CD4-positive, CD25-positive, alpha-beta regulatory T cell (primary cell): ENCODE results near the gene BOC. TPM values are rescaled to one million over a fixed set of nuclear protein-coding genes. Genes with fewer than 3 reads are reported as not detected.

Experiments used
- ATAC-seq, 2 donors: fragments of 150-1000 bp; cut with Tn5 transposase; one replicate each; pipeline ENCODE4 v1.10.0; 2021; ENCODE audit warnings: low read depth in 2 of 2, moderate number of reproducible peaks in 2 of 2, moderate library complexity in 1 of 2
- DNase-seq, 3 donors: peaks; one replicate each; pipeline versions ENCODE4 v3.0.0 to v3.0.0-alpha.2; 2012 to 2022; ENCODE audit warnings: mixed read lengths in 1 of 3
- H3K27ac ChIP-seq: one replicate; pipeline ENCODE4 v1.7.0; 2013; ENCODE audit warnings: mild to moderate bottlenecking, low read length; ENCODE audit not compliant: insufficient read depth, poor library complexity, severe bottlenecking
- H3K27me3 ChIP-seq: one replicate; pipeline ENCODE4 v1.7.0; 2013; ENCODE audit warnings: low read length; ENCODE audit not compliant: control insufficient read depth, insufficient read depth
- H3K36me3 ChIP-seq: one replicate; pipeline ENCODE4 v1.7.0; 2013; ENCODE audit warnings: mild to moderate bottlenecking, low read length, moderate library complexity; ENCODE audit not compliant: control insufficient read depth, insufficient read depth
- H3K4me1 ChIP-seq: 2 replicates; pipeline ENCODE4 v1.7.0; 2013; ENCODE audit warnings: mild to moderate bottlenecking, low read length; ENCODE audit not compliant: insufficient read depth, control insufficient read depth, poor library complexity, severe bottlenecking
- H3K4me3 ChIP-seq: one replicate; pipeline ENCODE4 v1.7.0; 2013; ENCODE audit warnings: low read depth, mild to moderate bottlenecking, low read length, moderate library complexity
- H3K9me3 ChIP-seq, 2 experiments: 1 replicate in 1 of 2; 2 replicates in 1 of 2; pipeline ENCODE4 v1.7.0; 2013; ENCODE audit warnings: low read length in 2 of 2, mild to moderate bottlenecking in 1 of 2, moderate library complexity in 1 of 2; ENCODE audit not compliant: control insufficient read depth in 2 of 2
- H3K27ac Mint-ChIP-seq, 3 donors: one replicate each; pipeline ENCODE4 v1.8.0; 2020 to 2022; ENCODE audit warnings: mild to moderate bottlenecking in 3 of 3, mixed read lengths in 3 of 3, moderate library complexity in 2 of 3
- H3K27me3 Mint-ChIP-seq: one replicate; pipeline ENCODE4 v1.8.0; 2022; ENCODE audit warnings: mild to moderate bottlenecking, mixed read lengths
- H3K36me3 Mint-ChIP-seq: one replicate; pipeline ENCODE4 v1.8.0; 2020; ENCODE audit warnings: mixed read lengths
- H3K4me1 Mint-ChIP-seq, 4 donors: one replicate each; pipeline ENCODE4 v1.8.0; 2020 to 2022; ENCODE audit warnings: mixed read lengths in 4 of 4, mild to moderate bottlenecking in 1 of 4
- H3K4me3 Mint-ChIP-seq, 4 donors: one replicate each; pipeline ENCODE4 v1.8.0; 2020 to 2022; ENCODE audit warnings: mild to moderate bottlenecking in 4 of 4, mixed read lengths in 4 of 4, moderate library complexity in 3 of 4
- H3K9me3 Mint-ChIP-seq, 7 donors: one replicate each; pipeline ENCODE4 v1.8.0; 2020 to 2022; ENCODE audit warnings: mixed read lengths in 7 of 7, mild to moderate bottlenecking in 3 of 7, moderate library complexity in 2 of 7
- polyA plus RNA-seq, 4 donors: library from polyadenylated mRNA; unstranded; fragments of 300-500 nt; fragmentation: Illumina TruSeq; gene quantifications; one replicate each; pipeline ENCODE4 v1.2.3, GENCODE V29; 2021
- total RNA-seq: library from RNA; stranded (reverse); gene quantifications from one replicate; pipeline ENCODE4 v1.2.3, GENCODE V29; 2022

Gene BOC
- total and polyA plus RNA-seq, 5 donors from 2014 or later: not detected

DNA sequence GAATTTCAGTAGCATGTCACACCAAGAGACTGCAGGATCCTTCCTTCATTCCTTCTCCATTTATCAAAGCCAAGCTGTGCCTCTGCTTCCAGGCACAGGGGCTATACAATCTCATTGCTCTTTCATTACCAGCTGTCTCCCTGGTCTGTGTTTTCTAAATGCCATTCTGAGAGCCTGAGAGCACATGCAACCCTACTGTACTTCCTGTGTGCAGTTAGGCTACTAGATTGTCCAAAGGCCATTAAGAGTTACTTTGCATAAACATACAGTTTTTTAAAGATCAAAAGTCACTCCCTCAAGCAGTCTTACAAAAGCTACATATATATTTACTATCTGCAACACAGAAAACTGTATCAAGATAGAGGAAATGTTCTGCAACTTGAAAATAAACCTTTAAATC lies 119.8 kb downstream of the BOC start:
- Mint-ChIP-seq H3K4me1 (no peaks in the 10 kb centered on the region), H3K4me3 (no peak overlapping the region), H3K27ac (no peak overlapping the region), H3K9me3 (peaks cover 0 to 6% (median 0%) of the 10 kb centered on the region in 7 donors), H3K36me3 (peaks cover 23% of the 10 kb centered on the region), H3K27me3 (no peaks in the 10 kb centered on the region)
- H3K4me1 ChIP-seq: no peaks in the 10 kb centered on the region
- ATAC-seq (no peak), DNase-seq (no peak)
- H3K27ac ChIP-seq: no peak overlapping the region
- H3K27me3 ChIP-seq: no peaks in the 10 kb centered on the region
- no peaks in the 10 kb centered on the region for H3K9me3 ChIP-seq
- no peak overlapping the region for H3K4me3 ChIP-seq
- H3K36me3 ChIP-seq: no peaks in the 10 kb centered on the region

Other genes with a start within 250 kb of the BOC start
- gene CD200R1, start 236.5 kb upstream of the BOC start, total RNA-seq: 7.5 TPM
- 1 to 10 TPM; 3.9 to 5.2 (median 4.6) TPM for gene CD200R1, start 236.5 kb upstream of the BOC start, polyA plus RNA-seq
- gene GTPBP8, start 220.6 kb upstream of the BOC start, total RNA-seq: 17.0 TPM
- 10 to 100 TPM; 18.1 to 25.7 (median 21.1) TPM for gene GTPBP8, start 220.6 kb upstream of the BOC start, polyA plus RNA-seq
- 9.8 TPM for gene CFAP44, start 229.9 kb downstream of the BOC start, total RNA-seq
- under 1 TPM in 3 of 4 donors, not detected in 1; 0.03 to 0.71 (median 0.13) TPM for gene CFAP44, start 229.9 kb downstream of the BOC start, polyA plus RNA-seq